ENCODE data around the gene WAPL. TPM values are rescaled to one million over a fixed set of nuclear protein-coding genes. Genes with fewer than 3 reads are reported as not detected.

The WAPL gene
- polyA plus RNA-seq, 3 donors: 17.8 to 26.5 (median 18.3) TPM

DNA sequence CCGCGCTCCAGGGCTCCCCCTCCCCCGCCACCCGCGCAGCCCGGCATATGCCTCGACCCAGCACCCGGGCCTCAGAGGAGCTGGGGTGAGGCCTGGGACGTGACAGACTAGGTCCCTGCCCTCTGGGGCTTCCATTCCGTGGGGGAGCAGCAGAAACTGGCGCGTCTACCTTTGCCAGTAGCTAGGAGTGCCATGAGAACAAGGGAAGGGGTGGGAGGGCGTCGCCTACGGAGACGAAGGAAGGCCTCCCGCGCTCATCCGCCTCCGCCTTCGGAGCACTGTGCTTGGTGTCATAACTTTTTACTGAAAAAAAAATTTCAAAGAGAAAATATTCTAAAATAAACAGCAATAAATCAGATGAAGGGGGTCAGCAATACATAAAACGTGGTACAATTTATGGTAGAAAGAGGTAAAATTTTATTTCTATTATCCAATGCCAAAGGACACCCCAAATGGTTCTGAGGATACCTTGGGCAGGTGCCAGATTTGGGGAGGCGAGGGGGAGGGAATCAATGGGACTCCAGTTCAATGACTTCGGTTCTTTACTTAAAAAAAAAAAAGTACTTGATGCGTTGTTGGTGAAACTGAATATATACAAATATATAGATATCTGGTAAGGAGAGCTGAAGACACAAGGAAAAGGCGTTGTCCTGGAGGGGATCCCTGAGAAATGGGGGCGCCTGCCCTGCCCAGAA, 119.9 kb downstream of the WAPL start:
- WGBS (ENCODE audit: insufficient coverage): 17% methylated on average over 8 of the region's 27 CpGs
- Histone ChIP-seq H4K20me1 (ENCODE audit: insufficient read depth, low read length) (no peaks in the 10 kb centered on the region), H3K27me3 (ENCODE audit: control insufficient read depth in 2 of 2, insufficient read depth in 2 of 2, low read length in 2 of 2) (peaks cover 27 to 38% of the 10 kb centered on the region in 2 donors), H3K4me1 (ENCODE audit: control insufficient read depth in 1 of 2, insufficient read depth in 2 of 2, low read length in 2 of 2) (peaks cover 15 to 23% of the 10 kb centered on the region in 2 donors), H3K9ac (ENCODE audit: insufficient read depth, low read length, poor library complexity, severe bottlenecking) (peak overlapping the region; percentile 56), H3K79me2 (ENCODE audit: insufficient read depth, low read length) (no peaks in the 10 kb centered on the region), H3K4me2 (replicated peaks; ENCODE audit: extremely low read depth, low read length, poor library complexity, severe bottlenecking) (peak overlapping the region; percentile 97), H3K27ac (ENCODE audit: low read depth in 1 of 2, low read length in 2 of 2) (no peak overlapping the region), H3K36me3 (replicated peaks in 1 of 2; ENCODE audit: control insufficient read depth in 1 of 2, insufficient read depth in 2 of 2, low read length in 2 of 2) (no peaks in the 10 kb centered on the region), H3K9me3 (replicated peaks in 1 of 2; ENCODE audit: control insufficient read depth in 1 of 2, insufficient read depth in 1 of 2, low read length in 2 of 2) (no peaks in the 10 kb centered on the region), H2AFZ (ENCODE audit: insufficient read depth, low read depth, low read length, poor library complexity, severe bottlenecking) (peak overlapping the region; percentile 89), H3K4me3 (replicated peaks in 1 of 3; ENCODE audit: low read depth in 2 of 3, low read length in 3 of 3) (peak overlapping the region in 2 of 3 experiments; percentile 46 to 78)
- TF ChIP-seq, protein P1, sequence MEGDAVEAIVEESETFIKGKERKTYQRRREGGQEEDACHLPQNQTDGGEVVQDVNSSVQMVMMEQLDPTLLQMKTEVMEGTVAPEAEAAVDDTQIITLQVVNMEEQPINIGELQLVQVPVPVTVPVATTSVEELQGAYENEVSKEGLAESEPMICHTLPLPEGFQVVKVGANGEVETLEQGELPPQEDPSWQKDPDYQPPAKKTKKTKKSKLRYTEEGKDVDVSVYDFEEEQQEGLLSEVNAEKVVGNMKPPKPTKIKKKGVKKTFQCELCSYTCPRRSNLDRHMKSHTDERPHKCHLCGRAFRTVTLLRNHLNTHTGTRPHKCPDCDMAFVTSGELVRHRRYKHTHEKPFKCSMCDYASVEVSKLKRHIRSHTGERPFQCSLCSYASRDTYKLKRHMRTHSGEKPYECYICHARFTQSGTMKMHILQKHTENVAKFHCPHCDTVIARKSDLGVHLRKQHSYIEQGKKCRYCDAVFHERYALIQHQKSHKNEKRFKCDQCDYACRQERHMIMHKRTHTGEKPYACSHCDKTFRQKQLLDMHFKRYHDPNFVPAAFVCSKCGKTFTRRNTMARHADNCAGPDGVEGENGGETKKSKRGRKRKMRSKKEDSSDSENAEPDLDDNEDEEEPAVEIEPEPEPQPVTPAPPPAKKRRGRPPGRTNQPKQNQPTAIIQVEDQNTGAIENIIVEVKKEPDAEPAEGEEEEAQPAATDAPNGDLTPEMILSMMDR (IDR thresholded peaks at IDR 0.05): no peak
- intact Hi-C loops (cut with micrococcal nuclease): loop anchor here in 1 of 2 donors (2.0 kb wide), 1 partner anchor 183 kb away; no protein-coding TSS in a partner anchor
- Mint-ChIP-seq H3K4me3 (peak overlapping the region; percentile 81 to 89), H3K27me3 (ENCODE audit: low read depth in 3 of 3) (peaks cover 40 to 63% (median 52%) of the 10 kb centered on the region in 3 donors), H3K9me3 (peaks cover 0 to 16% (median 4%) of the 10 kb centered on the region in 7 donors), H3K27ac (peak overlapping the region in 1 of 7 donors; percentile 56), H3K36me3 (peaks cover 0 to 6% of the 10 kb centered on the region in 2 donors), H3K4me1 (peaks cover 23% of the 10 kb centered on the region)
- DNase-seq: no peak

DNA sequence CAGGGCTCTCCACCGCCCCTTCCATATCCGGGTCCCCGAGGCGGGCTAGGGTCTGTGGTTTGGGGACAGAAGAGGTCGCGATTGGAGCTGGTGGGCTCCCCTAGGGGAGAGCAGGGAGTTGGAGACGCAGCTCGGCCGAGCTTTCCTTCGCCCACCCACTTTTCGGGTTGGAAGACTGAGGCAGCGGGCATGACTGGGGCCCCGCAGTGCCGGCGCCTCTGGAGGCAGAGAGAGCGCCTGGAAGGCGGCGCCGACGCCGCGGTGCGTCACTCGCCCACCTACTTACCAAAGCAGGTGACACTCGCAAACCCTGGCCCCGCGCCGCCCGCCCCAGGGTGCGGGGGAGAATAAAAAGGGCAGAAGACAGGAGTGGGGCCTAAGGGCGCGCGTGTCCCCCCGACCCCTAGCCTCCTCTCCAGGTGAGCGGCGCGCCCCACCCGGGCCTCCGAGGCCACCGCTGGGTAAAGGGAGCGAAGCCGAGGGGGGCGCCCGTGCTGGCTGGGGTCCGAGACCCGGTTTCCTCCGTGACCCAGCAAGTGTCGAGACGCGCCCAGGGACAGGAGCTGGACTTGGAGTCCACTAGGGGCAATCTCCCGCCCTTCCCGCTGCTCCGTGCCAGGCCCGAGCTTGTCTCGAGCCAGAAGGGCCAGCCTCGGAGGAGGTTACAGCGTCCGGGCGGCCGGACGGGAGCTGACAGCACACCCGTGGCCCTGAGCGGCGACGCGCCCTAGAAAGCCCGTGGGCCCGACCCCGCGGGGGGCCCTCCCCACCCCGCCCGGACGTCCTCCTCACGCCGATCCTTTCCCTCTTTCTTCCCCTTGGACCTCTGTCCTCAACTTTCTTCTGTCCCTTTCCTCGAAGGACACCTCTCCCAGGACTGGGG, 120.6 kb downstream of the WAPL start:
- H3K4me3 Mint-ChIP-seq: peak overlapping the region; percentile 81 to 89
- peaks cover 27 to 38% of the 10 kb centered on the region in 2 donors for H3K27me3 ChIP-seq (ENCODE audit: control insufficient read depth in 2 of 2, insufficient read depth in 2 of 2, low read length in 2 of 2)
- no peaks in the 10 kb centered on the region for H3K79me2 ChIP-seq (ENCODE audit: insufficient read depth, low read length)
- peaks cover 40 to 65% (median 52%) of the 10 kb centered on the region in 3 donors for H3K27me3 Mint-ChIP-seq (ENCODE audit: low read depth in 3 of 3)
- H4K20me1 ChIP-seq (ENCODE audit: insufficient read depth, low read length): no peaks in the 10 kb centered on the region
- peak in 1 of 3 donors; percentile 21 for DNase-seq
- peak overlapping the region; percentile 56 for H3K9ac ChIP-seq (ENCODE audit: insufficient read depth, low read length, poor library complexity, severe bottlenecking)
- TF ChIP-seq, protein P1 (IDR thresholded peaks at IDR 0.05): no peak
- peaks cover 0 to 6% of the 10 kb centered on the region in 2 donors for H3K36me3 Mint-ChIP-seq
- WGBS (ENCODE audit: insufficient coverage): under 1% methylated on average over 60 of the region's 76 CpGs
- H3K4me1 Mint-ChIP-seq: peaks cover 23% of the 10 kb centered on the region
- H3K27ac Mint-ChIP-seq: no peak overlapping the region
- no peaks in the 10 kb centered on the region for H3K36me3 ChIP-seq (replicated peaks in 1 of 2; ENCODE audit: control insufficient read depth in 1 of 2, insufficient read depth in 2 of 2, low read length in 2 of 2)
- H3K4me3 ChIP-seq (replicated peaks in 1 of 3; ENCODE audit: low read depth in 2 of 3, low read length in 3 of 3): peak overlapping the region; percentile 43 to 78 (median 46)
- peak overlapping the region; percentile 89 for H2AFZ ChIP-seq (ENCODE audit: insufficient read depth, low read depth, low read length, poor library complexity, severe bottlenecking)
- intact Hi-C loops (cut with micrococcal nuclease): loop anchor here (1.0 to 2.0 kb wide), 2 partner anchors 184 kb away; no protein-coding TSS in a partner anchor
- H3K9me3 ChIP-seq (replicated peaks in 1 of 2; ENCODE audit: control insufficient read depth in 1 of 2, insufficient read depth in 1 of 2, low read length in 2 of 2): no peaks in the 10 kb centered on the region
- H3K4me1 ChIP-seq (ENCODE audit: control insufficient read depth in 1 of 2, insufficient read depth in 2 of 2, low read length in 2 of 2): peaks cover 15 to 23% of the 10 kb centered on the region in 2 donors
- H3K4me2 ChIP-seq (replicated peaks; ENCODE audit: extremely low read depth, low read length, poor library complexity, severe bottlenecking): peak overlapping the region; percentile 97
- H3K27ac ChIP-seq (ENCODE audit: low read depth in 1 of 2, low read length in 2 of 2): no peak overlapping the region
- H3K9me3 Mint-ChIP-seq: peaks cover 0 to 16% (median 4%) of the 10 kb centered on the region in 7 donors

Measured in CD14-positive monocyte (primary cell).